Smooth muscle cell (in vitro differentiated cells): ENCODE data around the gene METRN. TPM values are rescaled to one million over a fixed set of nuclear protein-coding genes. Genes with fewer than 3 reads are reported as not detected.

Experiments
- DNase-seq: peaks from one replicate; lab custom pipeline; 2025; ENCODE audit not compliant: unreplicated experiment; lab: John Stamatoyannopoulos, UW
- H2AFZ ChIP-seq: fragments of 200-600 bp; sonication (generic); 2 replicates; pipeline ENCODE4 v1.6.0; 2016; ENCODE audit warnings: antibody characterized with exemption, low read depth, mild to moderate bottlenecking
- H3F3A ChIP-seq: fragments of 200-600 bp; sonication (generic); 2 replicates; pipeline ENCODE4 v1.6.0; 2017; ENCODE audit warnings: antibody characterized with exemption, low read depth
- H3K27ac ChIP-seq: fragments of 200-600 bp; sonication (generic); 2 replicates; pipeline ENCODE4 v1.5.1; 2016; ENCODE audit warnings: low read depth, mild to moderate bottlenecking
- H3K27me3 ChIP-seq: fragments of 200-600 bp; sonication (generic); 2 replicates; pipeline ENCODE4 v1.6.1; 2016; ENCODE audit warnings: low read depth, mild to moderate bottlenecking
- H3K36me3 ChIP-seq: fragments of 200-600 bp; sonication (generic); 2 replicates; pipeline ENCODE4 v1.5.1; 2016; ENCODE audit warnings: low read depth
- H3K4me1 ChIP-seq: fragments of 200-600 bp; sonication (generic); 2 replicates; pipeline ENCODE4 v1.5.1; 2016; ENCODE audit warnings: low read depth
- H3K4me2 ChIP-seq: fragments of 200-600 bp; sonication (generic); 2 replicates; pipeline ENCODE4 v1.6.0; 2016; ENCODE audit warnings: mild to moderate bottlenecking
- H3K4me3 ChIP-seq: fragments of 200-600 bp; sonication (generic); 2 replicates; pipeline ENCODE4 v1.5.1; 2016; ENCODE audit warnings: mild to moderate bottlenecking
- H3K79me2 ChIP-seq: fragments of 200-600 bp; sonication (generic); 2 replicates; pipeline ENCODE4 v1.6.0; 2016; ENCODE audit warnings: low read depth, mild to moderate bottlenecking
- H3K9ac ChIP-seq: fragments of 200-600 bp; sonication (generic); 2 replicates; pipeline ENCODE4 v1.6.0; 2016; ENCODE audit warnings: low read depth
- H3K9me3 ChIP-seq: fragments of 200-600 bp; sonication (generic); replicated peaks from 2 replicates; pipeline ENCODE4 v1.5.1; 2016; ENCODE audit warnings: low read depth
- H4K20me1 ChIP-seq: fragments of 200-600 bp; sonication (generic); 2 replicates; pipeline ENCODE4 v1.6.0; 2016; ENCODE audit warnings: low read depth
- WGBS: methylation state at CpG from one replicate; pipeline ENCODE4 v1.1.7; 2016; ENCODE audit warnings: low lambda C conversion rate; 5-methylcytosine and 5-hydroxymethylcytosine counted together
- polyA plus RNA-seq: library from polyadenylated mRNA; unstranded; fragments of >200 nt; fragmentation: Nextera tagmentation; extraction: Ambion mirVana; gene quantifications from 2 replicates; pipeline ENCODE4 v1.2.1, GENCODE V29; 2016
- total RNA-seq: library from RNA; depleted of rRNA; stranded (reverse); fragments of >200 nt; gene quantifications from 2 replicates; pipeline ENCODE4 v1.2.3, GENCODE V29; 2014
- TF ChIP-seq, protein P1 (sequence below): fragments of 200-600 bp; sonication (generic); IDR thresholded peaks from 2 replicates; pipeline ENCODE4 v1.5.1; 2017; ENCODE audit warnings: borderline replicate concordance, mild to moderate bottlenecking, antibody characterized with exemption; ENCODE audit not compliant: insufficient read depth, poor library complexity, severe bottlenecking

Gene METRN
- total and polyA plus RNA-seq, 2 experiments from 2014 or later: 30.6 to 193 TPM

DNA sequence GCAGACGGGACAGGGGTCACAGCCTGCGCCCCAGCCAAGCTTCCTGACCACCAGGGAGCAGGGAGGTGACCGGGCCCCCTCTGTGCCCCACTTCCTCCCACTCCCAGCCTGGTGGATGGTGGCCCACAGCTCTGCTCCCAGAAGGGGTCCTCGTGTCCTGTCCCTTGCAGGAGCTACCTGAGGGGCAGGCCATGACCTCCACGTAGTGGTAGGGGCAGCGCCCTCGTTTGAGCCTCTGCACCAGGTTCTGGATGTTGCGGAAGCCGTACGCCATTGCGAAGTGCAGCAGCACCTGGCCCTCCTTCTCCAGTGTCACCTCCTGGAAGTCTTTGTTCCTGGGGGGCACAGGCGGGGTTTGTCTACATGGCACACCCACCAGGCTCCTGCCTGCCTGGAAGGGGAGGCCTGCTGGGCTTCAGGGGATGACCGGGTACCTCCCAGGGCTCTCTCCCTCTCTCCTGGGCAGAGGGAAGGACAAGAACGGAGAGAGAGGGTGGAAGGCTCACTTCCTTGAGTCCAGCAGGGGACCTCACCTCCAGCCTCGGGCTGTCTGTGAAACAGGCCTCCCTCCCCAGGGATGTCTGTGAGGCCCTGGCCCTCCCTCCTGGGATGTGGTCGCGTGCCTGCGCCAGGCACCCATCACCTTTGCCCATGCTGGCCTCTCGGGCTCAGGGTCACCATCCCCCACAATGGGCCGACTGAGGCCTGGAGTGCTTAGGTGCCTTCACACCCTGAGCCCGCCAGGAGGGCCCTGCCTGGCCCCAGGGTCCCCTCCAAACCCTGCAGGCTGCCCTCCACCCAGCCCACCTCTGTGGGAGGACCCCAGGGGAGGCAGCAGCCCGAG is 16.0 kb downstream of the METRN start:
- H4K20me1 ChIP-seq: no peaks in the 10 kb centered on the region
- no peaks in the 10 kb centered on the region for H3K79me2 ChIP-seq
- no peaks in the 10 kb centered on the region for H3K36me3 ChIP-seq
- no peak overlapping the region for H3K4me3 ChIP-seq
- H2AFZ ChIP-seq: no peak overlapping the region
- H3F3A ChIP-seq: peaks cover 4% of the 10 kb centered on the region
- TF ChIP-seq, protein P1, sequence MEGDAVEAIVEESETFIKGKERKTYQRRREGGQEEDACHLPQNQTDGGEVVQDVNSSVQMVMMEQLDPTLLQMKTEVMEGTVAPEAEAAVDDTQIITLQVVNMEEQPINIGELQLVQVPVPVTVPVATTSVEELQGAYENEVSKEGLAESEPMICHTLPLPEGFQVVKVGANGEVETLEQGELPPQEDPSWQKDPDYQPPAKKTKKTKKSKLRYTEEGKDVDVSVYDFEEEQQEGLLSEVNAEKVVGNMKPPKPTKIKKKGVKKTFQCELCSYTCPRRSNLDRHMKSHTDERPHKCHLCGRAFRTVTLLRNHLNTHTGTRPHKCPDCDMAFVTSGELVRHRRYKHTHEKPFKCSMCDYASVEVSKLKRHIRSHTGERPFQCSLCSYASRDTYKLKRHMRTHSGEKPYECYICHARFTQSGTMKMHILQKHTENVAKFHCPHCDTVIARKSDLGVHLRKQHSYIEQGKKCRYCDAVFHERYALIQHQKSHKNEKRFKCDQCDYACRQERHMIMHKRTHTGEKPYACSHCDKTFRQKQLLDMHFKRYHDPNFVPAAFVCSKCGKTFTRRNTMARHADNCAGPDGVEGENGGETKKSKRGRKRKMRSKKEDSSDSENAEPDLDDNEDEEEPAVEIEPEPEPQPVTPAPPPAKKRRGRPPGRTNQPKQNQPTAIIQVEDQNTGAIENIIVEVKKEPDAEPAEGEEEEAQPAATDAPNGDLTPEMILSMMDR: no peak
- WGBS: 93% methylated on average over 22 of the region's 22 CpGs
- H3K27me3 ChIP-seq: no peaks in the 10 kb centered on the region
- DNase-seq: no peak
- H3K27ac ChIP-seq: no peak overlapping the region
- no peak overlapping the region for H3K4me2 ChIP-seq
- no peaks in the 10 kb centered on the region for H3K9me3 ChIP-seq
- peaks cover 10% of the 10 kb centered on the region for H3K4me1 ChIP-seq
- H3K9ac ChIP-seq: no peak overlapping the region

DNA sequence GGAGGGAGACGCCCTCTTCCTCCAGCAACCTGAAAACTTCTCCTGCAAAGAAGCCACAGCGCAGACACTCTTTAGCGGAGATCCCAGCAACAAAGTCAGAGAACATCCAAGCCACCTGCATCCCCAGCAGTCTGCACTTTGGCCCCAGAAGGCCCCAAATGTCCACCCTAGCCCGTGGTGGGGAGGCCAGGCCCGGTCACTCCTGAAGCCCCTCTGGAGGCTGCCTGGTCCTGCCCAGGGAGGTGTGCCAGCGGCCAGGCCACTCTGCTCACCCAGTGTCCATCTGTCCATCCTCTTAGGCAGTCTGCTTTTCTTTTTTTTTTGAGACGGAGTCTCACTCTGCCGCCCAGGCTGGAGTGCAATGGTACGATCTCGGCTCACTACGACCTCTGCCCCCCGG is 17.4 kb downstream of the METRN start:
- H4K20me1 ChIP-seq: no peaks in the 10 kb centered on the region
- no peaks in the 10 kb centered on the region for H3K79me2 ChIP-seq
- TF ChIP-seq, protein P1: no peak
- no peak overlapping the region for H3K9ac ChIP-seq
- no peak overlapping the region for H3K4me3 ChIP-seq
- H3K4me2 ChIP-seq: no peak overlapping the region
- H2AFZ ChIP-seq: no peak overlapping the region
- no peak overlapping the region for H3K27ac ChIP-seq
- WGBS: 98% methylated on average over 12 of the region's 12 CpGs
- no peaks in the 10 kb centered on the region for H3K9me3 ChIP-seq
- H3K27me3 ChIP-seq: no peaks in the 10 kb centered on the region
- H3K4me1 ChIP-seq: peaks cover 9% of the 10 kb centered on the region
- DNase-seq: no peak
- no peaks in the 10 kb centered on the region for H3F3A ChIP-seq
- H3K36me3 ChIP-seq: no peaks in the 10 kb centered on the region

- no peaks in the 10 kb centered on the region for H4K20me1 ChIP-seq
- H3K4me2 ChIP-seq: no peak overlapping the region
- H3K79me2 ChIP-seq: no peaks in the 10 kb centered on the region
- H3K4me3 ChIP-seq: no peak overlapping the region
- H3K27ac ChIP-seq: no peak overlapping the region
- no peaks in the 10 kb centered on the region for H3F3A ChIP-seq
- H3K9me3 ChIP-seq: no peaks in the 10 kb centered on the region
- peaks cover 4% of the 10 kb centered on the region for H3K4me1 ChIP-seq
- 95% methylated on average over 13 of the region's 13 CpGs for WGBS
- H2AFZ ChIP-seq: no peak overlapping the region
- no peak overlapping the region for H3K9ac ChIP-seq
- no peak for DNase-seq
- H3K36me3 ChIP-seq: no peaks in the 10 kb centered on the region
- TF ChIP-seq, protein P1: no peak
- no peaks in the 10 kb centered on the region for H3K27me3 ChIP-seq
Measured at GRCh38 chr16:732936-733335, 18.0 kb downstream of the METRN start.
